Astrocyte of the cerebellum (primary cell): ENCODE measurements around the gene SLC43A1.

ENCODE experiments used
- DNase-seq: peaks from one replicate; pipeline ENCODE4 v3.0.0-alpha.2; 2011; ENCODE audit warnings: low read depth
- H3K4me3 ChIP-seq: 2 replicates; pipeline ENCODE4 v1.5.1; 2011; ENCODE audit warnings: mild to moderate bottlenecking, low read depth, low read length, moderate library complexity
- in situ Hi-C: cut with HindIII; loops from 2 replicates; pipeline ENCODE4 v1.10.0; 2017; ENCODE audit warnings: low sequenced_read_pairs
- TF ChIP-seq, protein P1 (sequence below): IDR thresholded peaks from 2 replicates; pipeline ENCODE4 v1.5.1; 2012; ENCODE audit warnings: low read length, low read depth, moderate library complexity, mild to moderate bottlenecking; ENCODE audit errors: missing control alignments

The SLC43A1 gene

GRCh38 chr11:57497303-57498247 lies 17.9 kb downstream of the SLC43A1 start:
- no peak for DNase-seq
- TF ChIP-seq, protein P1, sequence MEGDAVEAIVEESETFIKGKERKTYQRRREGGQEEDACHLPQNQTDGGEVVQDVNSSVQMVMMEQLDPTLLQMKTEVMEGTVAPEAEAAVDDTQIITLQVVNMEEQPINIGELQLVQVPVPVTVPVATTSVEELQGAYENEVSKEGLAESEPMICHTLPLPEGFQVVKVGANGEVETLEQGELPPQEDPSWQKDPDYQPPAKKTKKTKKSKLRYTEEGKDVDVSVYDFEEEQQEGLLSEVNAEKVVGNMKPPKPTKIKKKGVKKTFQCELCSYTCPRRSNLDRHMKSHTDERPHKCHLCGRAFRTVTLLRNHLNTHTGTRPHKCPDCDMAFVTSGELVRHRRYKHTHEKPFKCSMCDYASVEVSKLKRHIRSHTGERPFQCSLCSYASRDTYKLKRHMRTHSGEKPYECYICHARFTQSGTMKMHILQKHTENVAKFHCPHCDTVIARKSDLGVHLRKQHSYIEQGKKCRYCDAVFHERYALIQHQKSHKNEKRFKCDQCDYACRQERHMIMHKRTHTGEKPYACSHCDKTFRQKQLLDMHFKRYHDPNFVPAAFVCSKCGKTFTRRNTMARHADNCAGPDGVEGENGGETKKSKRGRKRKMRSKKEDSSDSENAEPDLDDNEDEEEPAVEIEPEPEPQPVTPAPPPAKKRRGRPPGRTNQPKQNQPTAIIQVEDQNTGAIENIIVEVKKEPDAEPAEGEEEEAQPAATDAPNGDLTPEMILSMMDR, result no peak
- in situ Hi-C loops, result no loop called here
- no peak overlapping the region for H3K4me3 ChIP-seq

GRCh38 chr11:57496109-57496820 lies 19.2 kb downstream of the SLC43A1 start:
- TF ChIP-seq, protein P1, result no peak
- in situ Hi-C loops, result no loop called here
- H3K4me3 ChIP-seq, result no peak overlapping the region
- no peak for DNase-seq

DNA sequence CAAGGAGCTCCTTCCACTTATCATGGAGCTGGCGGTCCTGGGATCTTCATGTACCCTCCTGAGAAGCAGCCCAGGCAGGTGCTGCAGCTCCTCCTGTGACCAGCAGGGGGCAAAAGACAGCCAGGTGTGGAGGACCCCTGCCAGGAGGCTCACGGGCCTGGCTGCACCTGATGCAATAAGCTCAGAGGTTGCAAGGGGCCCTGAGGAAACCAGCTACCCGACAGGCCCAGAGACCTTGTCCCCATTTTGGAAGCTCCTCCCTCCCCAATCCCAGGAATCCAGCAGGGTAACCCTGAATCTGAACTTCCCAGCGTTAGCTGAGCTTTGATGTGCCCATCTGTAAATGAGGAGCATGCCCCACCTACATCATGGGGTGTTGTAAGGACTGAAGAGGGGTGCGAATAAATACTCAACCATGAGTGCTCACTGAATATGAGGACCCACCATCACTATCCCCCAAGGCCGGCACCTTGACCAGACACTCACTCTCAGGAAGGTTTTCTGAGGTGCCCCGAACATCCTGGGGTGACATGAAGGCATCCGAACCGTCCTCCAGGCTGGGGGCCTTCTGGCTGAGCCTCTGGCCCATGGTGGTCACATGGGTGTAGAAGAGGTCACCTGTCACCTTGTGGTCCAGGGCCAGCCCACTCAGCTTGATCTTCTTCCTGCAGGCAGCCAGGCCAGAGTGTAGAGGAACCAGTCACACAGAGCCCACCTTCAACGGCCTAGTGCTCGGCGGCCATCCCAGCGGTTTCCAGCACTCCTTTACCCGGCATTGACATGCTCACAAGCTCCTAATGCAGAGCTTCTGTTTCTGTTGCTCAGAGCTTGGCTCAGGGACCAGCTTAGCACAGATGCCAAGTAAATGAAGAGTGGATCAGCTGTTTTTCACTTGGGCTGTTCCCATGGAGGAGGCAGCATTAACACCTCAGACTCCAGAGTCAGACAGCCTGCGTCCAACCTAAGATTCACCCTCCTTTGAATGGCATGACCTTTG lies 21.7 kb downstream of the SLC43A1 start:
- in situ Hi-C loops, result no loop called here
- no peak overlapping the region for H3K4me3 ChIP-seq
- TF ChIP-seq, protein P1, result peak; percentile 95
- no peak for DNase-seq

DNA sequence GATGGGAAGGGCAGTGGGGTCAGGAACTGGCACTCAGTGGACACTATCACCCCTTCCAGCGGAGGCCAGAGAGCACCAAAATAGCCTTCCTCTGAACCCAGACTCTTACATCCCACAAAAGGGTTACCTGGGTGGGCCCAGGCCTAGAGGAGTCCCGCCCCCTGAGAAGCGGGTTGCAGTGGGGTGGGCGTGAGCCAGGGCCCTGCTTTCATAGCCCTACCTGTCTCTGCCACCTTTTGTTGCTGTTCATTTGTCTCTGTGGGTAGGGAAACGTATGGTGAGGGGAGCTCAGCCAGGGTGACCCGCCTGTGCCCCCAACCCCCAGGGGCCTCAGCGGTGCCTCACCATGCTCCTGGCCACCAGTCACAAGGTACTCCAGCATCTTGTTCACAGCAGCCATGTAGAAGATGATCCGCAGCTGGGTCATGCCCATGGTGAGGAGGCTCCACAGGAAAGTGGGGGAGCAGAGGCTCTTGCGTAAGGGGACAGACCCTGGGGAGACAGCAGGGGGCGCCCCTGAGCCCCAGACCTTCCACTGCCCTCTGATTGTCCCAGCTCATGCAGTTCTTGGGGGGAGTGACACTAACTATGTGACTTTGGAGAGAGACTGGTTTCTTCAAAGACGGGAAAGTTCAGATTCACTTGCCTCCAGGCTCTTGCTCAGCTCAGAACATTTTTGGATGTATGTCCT lies 24.0 kb downstream of the SLC43A1 start:
- DNase-seq, result no peak
- TF ChIP-seq, protein P1, result peak; percentile 65
- in situ Hi-C loops, result no loop called here
- H3K4me3 ChIP-seq, result no peak overlapping the region

DNA sequence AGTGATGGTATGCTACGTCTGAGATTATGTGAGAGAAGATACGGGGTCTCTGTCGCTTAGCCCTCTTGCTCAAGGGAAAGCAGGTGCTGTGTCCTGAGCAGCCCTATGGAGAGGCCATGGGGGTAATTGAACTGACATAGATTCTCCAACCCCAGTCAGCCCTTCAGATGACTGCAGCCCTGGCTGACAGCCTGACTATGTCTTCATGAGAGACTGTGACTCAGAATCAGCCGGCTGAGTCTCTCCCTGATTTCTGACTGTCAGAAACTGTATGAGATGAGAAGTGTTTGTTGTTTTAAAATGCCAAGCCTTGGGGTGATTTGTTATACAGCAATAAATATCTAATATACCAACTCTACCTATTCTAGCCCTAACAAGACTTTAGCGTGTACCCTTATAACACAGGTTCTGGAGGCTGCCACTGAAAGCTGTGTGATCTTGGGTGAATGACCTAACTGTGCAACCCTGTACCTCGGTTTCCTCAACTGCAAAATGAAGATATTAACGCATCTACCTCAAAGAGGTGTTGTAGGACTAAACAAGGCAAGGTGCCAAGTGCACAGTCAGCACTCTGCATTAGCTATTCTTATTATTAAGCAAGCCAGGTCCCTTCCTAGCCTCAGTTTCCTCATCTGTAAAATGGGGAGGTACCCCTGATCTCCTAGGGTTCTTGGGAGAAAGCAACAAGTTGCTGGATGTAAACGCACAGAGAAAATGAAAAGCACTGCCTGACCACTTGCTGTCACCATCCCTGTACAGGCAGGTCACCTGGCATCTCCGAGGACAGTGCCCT lies 24.9 kb downstream of the SLC43A1 start:
- in situ Hi-C loops, result no loop called here
- no peak overlapping the region for H3K4me3 ChIP-seq
- TF ChIP-seq, protein P1, result no peak
- DNase-seq, result no peak
